Right lobe of liver (tissue), 6 donors: ENCODE measurements around the gene PTGER1. TPM values are rescaled to one million over a fixed set of nuclear protein-coding genes. Genes with fewer than 3 reads are reported as not detected.

Experiments used
- ATAC-seq, 4 donors: fragments of 200-7000 bp; cut with Tn5 transposase; one replicate each; pipeline ENCODE4 v1.9.1; 2020; ENCODE audit warnings: mild to moderate bottlenecking in 4 of 4, moderate library complexity in 4 of 4
- DNase-seq, 3 donors: peaks; one replicate each; pipeline ENCODE4 v3.0.0-alpha.2; 2020
- H3K27ac ChIP-seq, 3 donors: fragments of 200-600 bp; one replicate each; pipeline ENCODE4 v1.8.0; 2022
- H3K27me3 ChIP-seq, 2 donors: fragments of 200-600 bp; one replicate each; pipeline ENCODE4 v1.8.0; 2022
- H3K36me3 ChIP-seq, 4 donors: fragments of 200-600 bp; sonication (generic) in 1 of 4; one replicate each; pipeline versions ENCODE4 v1.5.1 to v1.8.0; 2017 to 2022; ENCODE audit warnings: control low read depth in 1 of 4
- H3K4me1 ChIP-seq, 4 donors: fragments of 200-600 bp; sonication (generic) in 1 of 4; one replicate each; pipeline versions ENCODE4 v1.5.1 to v1.8.0; 2017 to 2022; ENCODE audit warnings: control low read depth in 1 of 4
- H3K4me3 ChIP-seq, 3 donors: fragments of 200-600 bp; one replicate each; pipeline ENCODE4 v1.8.0; 2022
- H3K9me3 ChIP-seq, 4 donors: fragments of 200-600 bp; sonication (generic) in 1 of 4; one replicate each; pipeline versions ENCODE4 v1.5.1 to v1.8.0; 2017 to 2022; ENCODE audit warnings: control low read depth in 1 of 4
- POLR2A ChIP-seq: fragments of 450-650 bp; IDR thresholded peaks from one replicate; pipeline ENCODE4 v1.6.1; 2017; ENCODE audit warnings: antibody characterized with exemption, mild to moderate bottlenecking
- WGBS: methylation state at CpG from one replicate; pipeline ENCODE4 v1.1.6; 2018; ENCODE audit warnings: low coverage, low lambda C conversion rate; ENCODE audit not compliant: insufficient coverage; ENCODE audit errors: missing lambda C conversion rate; 5-methylcytosine and 5-hydroxymethylcytosine counted together
- intact Hi-C, 2 donors: fragments of 100-400 bp; cut with DNase I; formaldehyde crosslinking; loops; one replicate each; pipeline versions ENCODE4 v1.11.2 to v1.14.1; 2022
- total RNA-seq, 6 experiments: library from RNA; depleted of rRNA in 2 of 6; stranded (reverse); fragments of >200 nt in 2 of 6; fragmentation: NEBNext Ultra II Directional in 3 of 6; extraction: Animal tissue kit (Norgen Biotek cat#: 25700) in 3 of 6; gene quantifications; one replicate each; pipeline versions ENCODE4 v1.1.0 to v1.2.4, GENCODE V29; 2016 to 2023
- TF ChIP-seq, protein P1 (sequence below), 4 donors: fragments of 200-600 bp in 3 of 4; fragments of 450-650 bp in 1 of 4; IDR thresholded peaks; one replicate each; pipeline versions ENCODE4 v1.5.1 to v1.8.0; 2016 to 2022; ENCODE audit warnings: antibody characterized with exemption in 4 of 4, mild to moderate bottlenecking in 2 of 4
- donor health status: DM: no; HTN: yes; CAD: no.
- donor health status: DM: no; HTN: no; CAD: no.
- donor health status: DM: no; HTN: no; CAD: no.
- donor health status: DM: no; HTN: yes; CAD: no.
- donor health status: DM: no; HTN: yes; CAD: no.

PTGER1 gene
- total RNA-seq, 6 experiments from 2014 or later, result 0.16 to 0.32 (median 0.29) TPM; not detected in 2

DNA sequence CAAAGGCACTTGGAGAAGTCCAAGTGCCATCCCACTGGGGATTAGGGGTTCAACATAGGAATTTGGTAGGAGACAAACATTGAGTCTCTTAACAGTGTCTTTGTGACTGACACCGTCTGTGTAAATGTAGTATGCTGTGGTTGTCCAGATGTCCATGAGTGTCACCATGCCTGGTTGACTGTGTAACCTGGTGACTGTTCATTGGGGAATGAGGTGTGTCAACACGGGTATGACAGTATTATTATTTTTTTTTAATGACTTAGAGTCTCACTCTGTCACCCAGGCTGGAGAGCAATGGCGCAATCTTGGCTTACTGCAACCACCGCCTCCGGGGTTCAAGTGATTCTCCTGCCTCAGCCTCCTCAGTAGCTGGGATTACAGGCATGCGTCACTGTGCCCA, 25.8 kb downstream of the PTGER1 start:
- ATAC-seq (no peak), DNase-seq (no peak)
- H3K36me3 ChIP-seq, result peaks cover 0 to 59% (median 12%) of the 10 kb centered on the region in 4 donors
- intact Hi-C loops, result no loop called here
- no peaks in the 10 kb centered on the region for H3K27me3 ChIP-seq
- no peak overlapping the region for H3K4me3 ChIP-seq
- 100% methylated on average over 2 of the region's 6 CpGs for WGBS
- no peaks in the 10 kb centered on the region for H3K9me3 ChIP-seq
- H3K4me1 ChIP-seq, result no peaks in the 10 kb centered on the region
- no peak for TF ChIP-seq POLR2A
- TF ChIP-seq, protein P1, sequence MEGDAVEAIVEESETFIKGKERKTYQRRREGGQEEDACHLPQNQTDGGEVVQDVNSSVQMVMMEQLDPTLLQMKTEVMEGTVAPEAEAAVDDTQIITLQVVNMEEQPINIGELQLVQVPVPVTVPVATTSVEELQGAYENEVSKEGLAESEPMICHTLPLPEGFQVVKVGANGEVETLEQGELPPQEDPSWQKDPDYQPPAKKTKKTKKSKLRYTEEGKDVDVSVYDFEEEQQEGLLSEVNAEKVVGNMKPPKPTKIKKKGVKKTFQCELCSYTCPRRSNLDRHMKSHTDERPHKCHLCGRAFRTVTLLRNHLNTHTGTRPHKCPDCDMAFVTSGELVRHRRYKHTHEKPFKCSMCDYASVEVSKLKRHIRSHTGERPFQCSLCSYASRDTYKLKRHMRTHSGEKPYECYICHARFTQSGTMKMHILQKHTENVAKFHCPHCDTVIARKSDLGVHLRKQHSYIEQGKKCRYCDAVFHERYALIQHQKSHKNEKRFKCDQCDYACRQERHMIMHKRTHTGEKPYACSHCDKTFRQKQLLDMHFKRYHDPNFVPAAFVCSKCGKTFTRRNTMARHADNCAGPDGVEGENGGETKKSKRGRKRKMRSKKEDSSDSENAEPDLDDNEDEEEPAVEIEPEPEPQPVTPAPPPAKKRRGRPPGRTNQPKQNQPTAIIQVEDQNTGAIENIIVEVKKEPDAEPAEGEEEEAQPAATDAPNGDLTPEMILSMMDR (IDR thresholded peaks at IDR 0.05), result no peak
- no peak overlapping the region for H3K27ac ChIP-seq

DNA sequence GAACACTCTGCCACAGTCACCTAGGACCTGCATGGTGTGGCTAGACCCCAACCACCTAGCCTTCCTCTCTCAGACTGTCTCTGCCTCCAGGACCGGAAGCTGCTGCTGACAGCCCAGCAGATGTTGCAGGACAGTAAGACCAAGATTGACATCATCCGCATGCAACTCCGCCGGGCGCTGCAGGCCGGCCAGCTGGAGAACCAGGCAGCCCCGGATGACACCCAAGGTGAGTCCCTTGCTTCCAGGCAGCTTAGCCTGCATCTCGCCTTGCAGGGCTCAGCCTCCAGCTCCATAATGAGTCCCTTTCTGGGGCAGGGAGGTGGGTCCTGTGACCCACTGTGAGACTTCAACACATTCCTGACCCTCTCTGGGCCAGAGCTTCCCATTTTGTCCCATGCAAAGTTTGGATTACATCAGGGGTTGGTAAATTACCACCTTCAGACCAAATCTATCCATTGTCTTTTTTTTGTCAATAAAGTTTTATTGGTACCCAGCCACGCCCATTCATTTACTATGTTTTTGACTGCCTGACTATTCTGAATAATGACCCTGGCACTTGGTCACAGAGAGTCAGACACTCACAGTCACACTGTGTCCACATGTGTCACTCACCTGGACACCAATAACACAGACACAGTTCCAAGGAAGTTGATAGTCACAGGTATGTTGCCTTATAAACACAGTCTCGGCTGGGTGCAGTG, 28.7 kb downstream of the PTGER1 start:
- Histone ChIP-seq H3K4me3 (no peak overlapping the region), H3K36me3 (peaks cover 0 to 69% (median 27%) of the 10 kb centered on the region in 4 donors), H3K27me3 (no peaks in the 10 kb centered on the region), H3K27ac (no peak overlapping the region), H3K9me3 (no peaks in the 10 kb centered on the region), H3K4me1 (no peaks in the 10 kb centered on the region)
- intact Hi-C loops, result no loop called here
- TF ChIP-seq, protein P1 (IDR thresholded peaks at IDR 0.05), result no peak
- no peak for TF ChIP-seq POLR2A
- no peak for DNase-seq
- ATAC-seq, result no peak
- WGBS, result 100% methylated on average over 1 of the region's 10 CpGs

DNA sequence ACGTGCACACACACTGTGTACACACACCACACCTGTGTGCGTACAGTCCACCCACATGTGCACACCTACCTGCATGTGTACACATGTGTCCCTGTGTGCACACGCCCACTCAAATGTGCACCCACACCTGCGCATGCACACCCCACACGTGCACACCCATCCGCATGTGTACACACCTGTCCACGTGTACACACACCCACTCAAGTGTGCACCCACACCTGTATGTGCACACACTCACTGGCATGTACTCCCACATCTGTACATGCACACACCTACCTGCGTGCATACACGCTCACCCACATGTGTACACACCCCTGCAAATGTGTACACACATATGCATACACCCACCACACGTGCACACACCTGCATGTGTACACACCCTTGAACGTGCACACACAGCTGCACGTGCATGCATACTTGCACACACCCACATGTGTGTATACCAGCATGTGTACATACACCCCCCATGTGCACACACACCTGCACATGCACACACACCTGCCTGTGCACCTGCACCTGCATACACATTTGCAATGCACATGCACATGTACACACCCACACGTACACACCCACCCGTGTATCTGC, 31.4 kb downstream of the PTGER1 start:
- no peak overlapping the region for H3K27ac ChIP-seq
- no peaks in the 10 kb centered on the region for H3K27me3 ChIP-seq
- WGBS, result 95% methylated on average over 7 of the region's 14 CpGs
- intact Hi-C loops, result no loop called here
- DNase-seq, result no peak
- H3K9me3 ChIP-seq, result no peaks in the 10 kb centered on the region
- peaks cover 0 to 56% (median 22%) of the 10 kb centered on the region in 4 donors for H3K36me3 ChIP-seq
- TF ChIP-seq POLR2A, result no peak
- TF ChIP-seq, protein P1 (IDR thresholded peaks at IDR 0.05), result no peak
- peaks cover 0 to 5% (median 0%) of the 10 kb centered on the region in 4 donors for H3K4me1 ChIP-seq
- ATAC-seq, result no peak
- H3K4me3 ChIP-seq, result no peak overlapping the region

DNA sequence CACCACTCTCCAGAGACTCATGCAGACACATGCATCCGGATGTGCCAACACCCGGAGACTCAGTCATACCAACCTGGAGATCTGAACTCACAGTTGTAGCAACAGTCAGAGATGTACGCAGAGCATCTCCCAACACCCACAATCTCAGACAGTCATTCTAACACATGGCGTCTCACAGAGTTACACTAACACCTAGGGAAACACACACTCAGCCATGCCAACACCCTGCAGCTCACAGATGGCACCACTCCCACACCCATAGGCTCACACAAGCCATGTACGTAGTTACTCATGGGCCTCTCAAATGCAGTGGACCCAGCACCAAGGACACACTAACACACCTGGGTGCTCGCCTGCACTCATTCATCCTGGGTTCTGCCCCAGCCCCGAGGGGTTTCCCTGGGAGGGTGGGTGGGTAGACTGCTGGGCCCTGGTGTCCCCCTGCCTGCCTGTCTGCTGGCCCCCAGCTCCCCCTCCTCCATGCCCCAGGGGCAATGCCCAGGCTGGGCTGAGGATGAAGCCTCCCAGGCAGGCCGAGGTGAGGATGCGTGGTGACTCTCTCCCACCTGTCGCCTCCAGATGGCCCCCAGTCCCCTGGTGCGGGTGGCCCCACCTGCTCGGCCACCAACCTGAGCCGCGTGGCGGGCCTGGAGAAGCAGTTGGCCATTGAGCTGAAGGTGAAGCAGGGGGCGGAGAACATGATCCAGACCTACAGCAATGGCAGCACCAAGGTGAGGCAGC, 32.1 kb downstream of the PTGER1 start:
- H3K27ac ChIP-seq, result no peak overlapping the region
- TF ChIP-seq POLR2A, result no peak
- TF ChIP-seq, protein P1 (IDR thresholded peaks at IDR 0.05), result no peak
- no peaks in the 10 kb centered on the region for H3K27me3 ChIP-seq
- H3K4me1 ChIP-seq, result peaks cover 0 to 5% (median 0%) of the 10 kb centered on the region in 4 donors
- H3K9me3 ChIP-seq, result no peaks in the 10 kb centered on the region
- no peak for ATAC-seq
- 93% methylated on average over 3 of the region's 16 CpGs for WGBS
- DNase-seq, result no peak
- H3K4me3 ChIP-seq, result no peak overlapping the region
- peaks cover 0 to 49% (median 22%) of the 10 kb centered on the region in 4 donors for H3K36me3 ChIP-seq
- intact Hi-C loops, result no loop called here
